Neural cell (in vitro differentiated cells): ENCODE measurements around the gene EIF4G3.

Source experiments
- EZH2 ChIP-seq: fragments of 200-600, 300-800 bp; shearing (Covaris generic), sonication (generic); IDR thresholded peaks from 2 replicates; pipeline ENCODE4 v1.6.1; 2014; ENCODE audit warnings: antibody characterized with exemption, low read length, borderline replicate concordance, mild to moderate bottlenecking; ENCODE audit not compliant: insufficient read depth, poor library complexity, severe bottlenecking
- REST ChIP-seq: IDR thresholded peaks from 2 replicates; pipeline ENCODE4 v1.6.1; 2012; ENCODE audit warnings: borderline replicate concordance
- TAF1 ChIP-seq: IDR thresholded peaks from 2 replicates; pipeline ENCODE4 v1.6.1; 2012; ENCODE audit warnings: low read depth
- TF ChIP-seq, protein P1 (sequence below): fragments of 450-650 bp; IDR thresholded peaks from 2 replicates; pipeline ENCODE4 v1.5.1; 2014; ENCODE audit warnings: antibody characterized with exemption, mild to moderate bottlenecking, moderate library complexity; ENCODE audit not compliant: poor library complexity, severe bottlenecking

GRCh38 chr1:20790785-20791184, 385.9 kb downstream of the EIF4G3 start:
- TF ChIP-seq EZH2 (no peak), TAF1 (no peak), REST (no peak)
- TF ChIP-seq, protein P1, sequence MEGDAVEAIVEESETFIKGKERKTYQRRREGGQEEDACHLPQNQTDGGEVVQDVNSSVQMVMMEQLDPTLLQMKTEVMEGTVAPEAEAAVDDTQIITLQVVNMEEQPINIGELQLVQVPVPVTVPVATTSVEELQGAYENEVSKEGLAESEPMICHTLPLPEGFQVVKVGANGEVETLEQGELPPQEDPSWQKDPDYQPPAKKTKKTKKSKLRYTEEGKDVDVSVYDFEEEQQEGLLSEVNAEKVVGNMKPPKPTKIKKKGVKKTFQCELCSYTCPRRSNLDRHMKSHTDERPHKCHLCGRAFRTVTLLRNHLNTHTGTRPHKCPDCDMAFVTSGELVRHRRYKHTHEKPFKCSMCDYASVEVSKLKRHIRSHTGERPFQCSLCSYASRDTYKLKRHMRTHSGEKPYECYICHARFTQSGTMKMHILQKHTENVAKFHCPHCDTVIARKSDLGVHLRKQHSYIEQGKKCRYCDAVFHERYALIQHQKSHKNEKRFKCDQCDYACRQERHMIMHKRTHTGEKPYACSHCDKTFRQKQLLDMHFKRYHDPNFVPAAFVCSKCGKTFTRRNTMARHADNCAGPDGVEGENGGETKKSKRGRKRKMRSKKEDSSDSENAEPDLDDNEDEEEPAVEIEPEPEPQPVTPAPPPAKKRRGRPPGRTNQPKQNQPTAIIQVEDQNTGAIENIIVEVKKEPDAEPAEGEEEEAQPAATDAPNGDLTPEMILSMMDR = no peak
